Neuronal stem cell (in vitro differentiated cells): ENCODE measurements around the gene TPH2.

Experiments used
- DNase-seq: peaks from one replicate; pipeline ENCODE4 v3.0.0-alpha.2; 2013; ENCODE audit warnings: low spot score
- H2AFZ ChIP-seq: one replicate; pipeline ENCODE4 v1.6.1; 2013; ENCODE audit warnings: mild to moderate bottlenecking, low read length, inconsistent platforms
- H2AK5ac ChIP-seq: 2 replicates; pipeline ENCODE4 v1.6.1; 2013; ENCODE audit warnings: low read depth, mild to moderate bottlenecking, inconsistent platforms, low read length, moderate library complexity, mixed read lengths
- H2BK120ac ChIP-seq: 2 replicates; pipeline ENCODE4 v1.6.1; 2013; ENCODE audit warnings: low read depth, mild to moderate bottlenecking, inconsistent platforms, low read length, moderate library complexity, mixed read lengths
- H2BK12ac ChIP-seq: one replicate; pipeline ENCODE4 v1.6.1; 2013; ENCODE audit warnings: low read length, inconsistent platforms
- H2BK15ac ChIP-seq: 2 replicates; pipeline ENCODE4 v1.6.1; 2013; ENCODE audit warnings: mild to moderate bottlenecking, low read length, inconsistent platforms, mixed read lengths
- H2BK5ac ChIP-seq: one replicate; pipeline ENCODE4 v1.6.1; 2013; ENCODE audit warnings: inconsistent platforms, mild to moderate bottlenecking, low read length, moderate library complexity
- H3K14ac ChIP-seq: one replicate; pipeline ENCODE4 v1.6.1; 2013; ENCODE audit warnings: low read length, inconsistent platforms
- H3K18ac ChIP-seq: 2 replicates; pipeline ENCODE4 v1.6.1; 2013; ENCODE audit warnings: low read length, inconsistent platforms
- H3K23ac ChIP-seq: 2 replicates; pipeline ENCODE4 v1.6.1; 2013; ENCODE audit warnings: low read depth, mild to moderate bottlenecking, mixed read lengths, low read length, inconsistent platforms; ENCODE audit not compliant: poor library complexity
- H3K27ac ChIP-seq: replicated peaks from 3 replicates; pipeline ENCODE4 v1.5.1; 2013; ENCODE audit warnings: low read length, inconsistent platforms
- H3K27me3 ChIP-seq, 3 experiments: 2 replicates each; pipeline ENCODE4 v1.6.1; 2013; ENCODE audit warnings: low read length in 3 of 3, mild to moderate bottlenecking in 2 of 3, inconsistent platforms in 1 of 3, low read depth in 1 of 3, mixed read lengths in 1 of 3, moderate library complexity in 1 of 3; ENCODE audit not compliant: control insufficient read depth in 3 of 3, insufficient read depth in 3 of 3
- H3K36me3 ChIP-seq, 2 donors: replicated peaks in 1 of 2; 2 replicates each; pipeline ENCODE4 v1.6.1; 2013; ENCODE audit warnings: low read length in 2 of 2; ENCODE audit not compliant: control insufficient read depth in 2 of 2, insufficient read depth in 2 of 2
- H3K4ac ChIP-seq: 2 replicates; pipeline ENCODE4 v1.6.1; 2013; ENCODE audit warnings: inconsistent platforms, mild to moderate bottlenecking, low read length, moderate library complexity
- H3K4me1 ChIP-seq, 2 donors: 1 replicate in 1 of 2; 2 replicates in 1 of 2; pipeline ENCODE4 v1.6.1; 2013; ENCODE audit warnings: low read length in 2 of 2, low read depth in 1 of 2; ENCODE audit not compliant: control insufficient read depth in 2 of 2, insufficient read depth in 1 of 2
- H3K4me2 ChIP-seq: one replicate; pipeline ENCODE4 v1.6.1; 2013; ENCODE audit warnings: mild to moderate bottlenecking, low read length, inconsistent platforms; ENCODE audit not compliant: insufficient read depth, poor library complexity, severe bottlenecking
- H3K4me3 ChIP-seq, 2 donors: 2 replicates each; pipeline ENCODE4 v1.5.1; 2013; ENCODE audit warnings: low read length in 2 of 2, mild to moderate bottlenecking in 2 of 2, inconsistent platforms in 1 of 2, moderate library complexity in 1 of 2
- H3K79me1 ChIP-seq: one replicate; pipeline ENCODE4 v1.6.1; 2013; ENCODE audit warnings: low read depth, mild to moderate bottlenecking, inconsistent platforms, low read length, moderate library complexity
- H3K9ac ChIP-seq: one replicate; pipeline ENCODE4 v1.6.1; 2013; ENCODE audit warnings: mild to moderate bottlenecking, low read depth, low read length, inconsistent platforms; ENCODE audit not compliant: poor library complexity
- H3K9me3 ChIP-seq, 2 donors: replicated peaks in 1 of 2; 2 replicates each; pipeline versions ENCODE3 to v1.6.1; 2013; ENCODE audit warnings: low read length in 2 of 2, mild to moderate bottlenecking in 2 of 2, inconsistent platforms in 1 of 2, low read depth in 1 of 2, mixed read lengths in 1 of 2, moderate library complexity in 1 of 2; ENCODE audit not compliant: control insufficient read depth in 2 of 2, insufficient read depth in 1 of 2
- H4K8ac ChIP-seq: one replicate; pipeline ENCODE4 v1.6.1; 2013; ENCODE audit warnings: low read depth, mild to moderate bottlenecking, inconsistent platforms, low read length, moderate library complexity
- H4K91ac ChIP-seq: one replicate; pipeline ENCODE4 v1.6.1; 2013; ENCODE audit warnings: low read length, low read depth, mild to moderate bottlenecking, inconsistent platforms; ENCODE audit not compliant: poor library complexity
- WGBS, 2 donors: extraction: QIAGEN DNeasy Blood & Tissue Kit; methylation state at CpG; one replicate each; pipeline ENCODE4 v1.1.7; 2013; ENCODE audit warnings: missing lambda C conversion rate in 2 of 2, mixed read lengths in 1 of 2; ENCODE audit not compliant: insufficient read length in 2 of 2, insufficient replicate concordance in 1 of 2; ENCODE audit errors: extremely low coverage in 2 of 2; 5-methylcytosine and 5-hydroxymethylcytosine counted together

The TPH2 gene

GRCh38 chr12:71999795-72000194, 61.1 kb downstream of the TPH2 start:
- no peak overlapping the region for H3K4me3 ChIP-seq

GRCh38 chr12:72000969-72001648, 62.5 kb downstream of the TPH2 start:
- no peak overlapping the region for H3K4ac ChIP-seq
- no peak overlapping the region for H3K9ac ChIP-seq
- no peaks in the 10 kb centered on the region for H3K27me3 ChIP-seq
- H3K4me2 ChIP-seq: no peak overlapping the region
- WGBS, 2 donors: no CpG with 5 or more reads among the region's 9 CpGs
- no peak overlapping the region for H3K23ac ChIP-seq
- H2AFZ ChIP-seq: no peak overlapping the region
- H4K91ac ChIP-seq: no peak overlapping the region
- H3K36me3 ChIP-seq: no peaks in the 10 kb centered on the region
- H2BK15ac ChIP-seq: no peak overlapping the region
- no peak overlapping the region for H2BK5ac ChIP-seq
- H3K27ac ChIP-seq: no peak overlapping the region
- H3K79me1 ChIP-seq: no peaks in the 10 kb centered on the region
- H2BK12ac ChIP-seq: no peak overlapping the region
- no peak for DNase-seq
- no peak overlapping the region for H2BK120ac ChIP-seq
- H3K4me1 ChIP-seq: no peaks in the 10 kb centered on the region
- no peaks in the 10 kb centered on the region for H3K9me3 ChIP-seq
- no peak overlapping the region for H2AK5ac ChIP-seq
- no peak overlapping the region for H4K8ac ChIP-seq
- H3K14ac ChIP-seq: no peak overlapping the region
- no peak overlapping the region for H3K4me3 ChIP-seq
- H3K18ac ChIP-seq: no peak overlapping the region

More at GRCh38 chr12:71999795-72000194, 61.1 kb downstream of the TPH2 start:
- Histone ChIP-seq H3K4me1 (no peaks in the 10 kb centered on the region), H2AFZ (no peak overlapping the region), H4K8ac (no peak overlapping the region), H2BK15ac (no peak overlapping the region), H2BK5ac (no peak overlapping the region), H3K79me1 (no peaks in the 10 kb centered on the region), H2AK5ac (no peak overlapping the region), H3K18ac (no peak overlapping the region), H4K91ac (no peak overlapping the region), H3K9me3 (no peaks in the 10 kb centered on the region), H3K9ac (no peak overlapping the region), H3K36me3 (no peaks in the 10 kb centered on the region), H3K27ac (no peak overlapping the region), H3K23ac (no peak overlapping the region), H3K4ac (no peak overlapping the region), H3K27me3 (no peaks in the 10 kb centered on the region), H3K4me2 (no peak overlapping the region), H3K14ac (no peak overlapping the region), H2BK120ac (no peak overlapping the region), H2BK12ac (no peak overlapping the region)
- no peak for DNase-seq
- WGBS, 2 donors: no CpG with 5 or more reads among the region's 1 CpG

GRCh38 chr12:72006766-72007165, 68.1 kb downstream of the TPH2 start:
- Histone ChIP-seq H2AK5ac (no peak overlapping the region), H2BK120ac (no peak overlapping the region), H3K4me3 (no peak overlapping the region), H4K8ac (no peak overlapping the region), H3K4ac (no peak overlapping the region), H3K9ac (no peak overlapping the region), H2BK5ac (no peak overlapping the region), H2BK12ac (no peak overlapping the region), H3K23ac (no peak overlapping the region), H3K14ac (no peak overlapping the region), H4K91ac (no peak overlapping the region), H3K27me3 (no peaks in the 10 kb centered on the region), H3K9me3 (no peaks in the 10 kb centered on the region), H3K27ac (no peak overlapping the region), H3K36me3 (no peaks in the 10 kb centered on the region), H2AFZ (peak overlapping the region; percentile 27), H3K4me2 (no peak overlapping the region), H3K4me1 (no peaks in the 10 kb centered on the region), H2BK15ac (no peak overlapping the region), H3K18ac (no peak overlapping the region), H3K79me1 (no peaks in the 10 kb centered on the region)
- WGBS, 2 donors: no CpG with 5 or more reads among the region's 2 CpGs
- no peak for DNase-seq

- no peak overlapping the region for H3K27ac ChIP-seq
- no peak overlapping the region for H3K4me2 ChIP-seq
- H3K18ac ChIP-seq: no peak overlapping the region
- no peak overlapping the region for H3K4me3 ChIP-seq
- no peak overlapping the region for H3K4ac ChIP-seq
- H3K79me1 ChIP-seq: no peaks in the 10 kb centered on the region
- H2BK12ac ChIP-seq: no peak overlapping the region
- H3K9ac ChIP-seq: no peak overlapping the region
- H4K8ac ChIP-seq: no peak overlapping the region
- H2BK120ac ChIP-seq: no peak overlapping the region
- H3K9me3 ChIP-seq: no peaks in the 10 kb centered on the region
- no peaks in the 10 kb centered on the region for H3K4me1 ChIP-seq
- no peak overlapping the region for H3K14ac ChIP-seq
- H2AK5ac ChIP-seq: no peak overlapping the region
- no peak for DNase-seq
- no CpG with 5 or more reads among the region's 4 CpGs for WGBS, 2 donors
- H4K91ac ChIP-seq: no peak overlapping the region
- H2BK5ac ChIP-seq: no peak overlapping the region
- no peaks in the 10 kb centered on the region for H3K27me3 ChIP-seq
- no peak overlapping the region for H3K23ac ChIP-seq
- H2BK15ac ChIP-seq: no peak overlapping the region
- no peaks in the 10 kb centered on the region for H3K36me3 ChIP-seq
- no peak overlapping the region for H2AFZ ChIP-seq
Observed at GRCh38 chr12:72010356-72010755, 71.7 kb downstream of the TPH2 start.
